ENCODE measurements around the gene SMAD7.

DNA sequence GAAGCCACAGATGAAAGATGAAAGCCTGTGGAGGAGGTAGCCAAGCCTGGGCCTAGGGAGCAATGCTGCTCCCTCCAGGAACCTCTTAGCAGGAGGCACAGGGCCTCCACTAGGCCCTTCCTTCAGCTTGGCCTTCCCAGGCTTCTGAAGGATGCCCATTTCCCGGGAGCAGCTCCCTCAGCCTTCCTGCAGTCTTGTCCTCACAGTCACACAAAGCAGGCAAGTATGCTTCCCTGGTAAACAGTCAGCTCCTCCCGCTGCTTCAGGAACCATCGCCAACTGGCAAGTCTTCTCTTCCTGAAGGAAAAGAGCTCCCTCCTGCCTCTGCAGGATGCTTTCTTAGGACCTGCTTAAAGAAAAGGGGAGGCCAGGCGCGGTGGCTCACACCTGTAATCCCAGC lies 53.2 kb downstream of the SMAD7 start:
- TF ChIP-seq, protein P1, sequence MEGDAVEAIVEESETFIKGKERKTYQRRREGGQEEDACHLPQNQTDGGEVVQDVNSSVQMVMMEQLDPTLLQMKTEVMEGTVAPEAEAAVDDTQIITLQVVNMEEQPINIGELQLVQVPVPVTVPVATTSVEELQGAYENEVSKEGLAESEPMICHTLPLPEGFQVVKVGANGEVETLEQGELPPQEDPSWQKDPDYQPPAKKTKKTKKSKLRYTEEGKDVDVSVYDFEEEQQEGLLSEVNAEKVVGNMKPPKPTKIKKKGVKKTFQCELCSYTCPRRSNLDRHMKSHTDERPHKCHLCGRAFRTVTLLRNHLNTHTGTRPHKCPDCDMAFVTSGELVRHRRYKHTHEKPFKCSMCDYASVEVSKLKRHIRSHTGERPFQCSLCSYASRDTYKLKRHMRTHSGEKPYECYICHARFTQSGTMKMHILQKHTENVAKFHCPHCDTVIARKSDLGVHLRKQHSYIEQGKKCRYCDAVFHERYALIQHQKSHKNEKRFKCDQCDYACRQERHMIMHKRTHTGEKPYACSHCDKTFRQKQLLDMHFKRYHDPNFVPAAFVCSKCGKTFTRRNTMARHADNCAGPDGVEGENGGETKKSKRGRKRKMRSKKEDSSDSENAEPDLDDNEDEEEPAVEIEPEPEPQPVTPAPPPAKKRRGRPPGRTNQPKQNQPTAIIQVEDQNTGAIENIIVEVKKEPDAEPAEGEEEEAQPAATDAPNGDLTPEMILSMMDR (conservative IDR thresholded peaks at IDR 0.05; ENCODE audit: low read length) = no peak
- TF ChIP-seq EZH2phosphoT487 (IDR thresholded peaks at IDR 0.05; ENCODE audit: borderline replicate concordance, low read depth, low read length) = no peak

All from OCI-LY7 (cell line).